ENCODE measurements around the gene MTMR12. TPM values are rescaled to one million over a fixed set of nuclear protein-coding genes. Genes with fewer than 3 reads are reported as not detected.
A peak's percentile ranks its signal among the peaks of the same experiment; 100 is the strongest.

MTMR12 gene
- total RNA-seq, 1 experiment from 2014 or later = 19.8 TPM

- Histone ChIP-seq H3K27me3 (no peaks in the 10 kb centered on the region), H3K36me3 (no peaks in the 10 kb centered on the region), H3K4me3 (no peak overlapping the region), H3K27ac (no peak overlapping the region), H3K9me3 (replicated peaks) (no peaks in the 10 kb centered on the region), H3K4me1 (peaks cover 6% of the 10 kb centered on the region; the same call in 1 of the 2 replicates)
- no peak for DNase-seq
Measured at GRCh38 chr5:32202394-32202793, 110.3 kb downstream of the MTMR12 start.

GRCh38 chr5:32201122-32201753 lies 111.5 kb downstream of the MTMR12 start:
- H3K27ac ChIP-seq = no peak overlapping the region
- DNase-seq = no peak

GRCh38 chr5:32197032-32197431 lies 115.7 kb downstream of the MTMR12 start:
- DNase-seq = no peak
- Histone ChIP-seq H3K27ac (no peak overlapping the region), H3K4me3 (no peak overlapping the region)

More at GRCh38 chr5:32201122-32201753, 111.5 kb downstream of the MTMR12 start:
- H3K9me3 ChIP-seq (replicated peaks) = no peaks in the 10 kb centered on the region
- peaks cover 6% of the 10 kb centered on the region; the same call in 1 of the 2 replicates for H3K4me1 ChIP-seq
- no peak overlapping the region for H3K4me3 ChIP-seq
- H3K36me3 ChIP-seq = no peaks in the 10 kb centered on the region
- H3K27me3 ChIP-seq = no peaks in the 10 kb centered on the region

GRCh38 chr5:32195265-32195664 lies 117.5 kb downstream of the MTMR12 start:
- Histone ChIP-seq H3K4me3 (no peak overlapping the region), H3K36me3 (no peaks in the 10 kb centered on the region), H3K9me3 (replicated peaks) (no peaks in the 10 kb centered on the region), H3K4me1 (peaks cover 14% of the 10 kb centered on the region), H3K27ac (no peak overlapping the region), H3K27me3 (no peaks in the 10 kb centered on the region)
- DNase-seq = no peak

More at GRCh38 chr5:32197032-32197431, 115.7 kb downstream of the MTMR12 start:
- Histone ChIP-seq H3K4me1 (peaks cover 19% of the 10 kb centered on the region), H3K9me3 (replicated peaks) (no peaks in the 10 kb centered on the region), H3K27me3 (no peaks in the 10 kb centered on the region), H3K36me3 (no peaks in the 10 kb centered on the region)

- no peaks in the 10 kb centered on the region for H3K36me3 ChIP-seq
- no peaks in the 10 kb centered on the region for H3K27me3 ChIP-seq
- H3K27ac ChIP-seq = 0 out of 2 replicates have a peak overlapping the region, but pooled peaks have one; percentile 0
- peaks cover 14% of the 10 kb centered on the region for H3K4me1 ChIP-seq
- DNase-seq = peak; percentile 93 to 97
- no peaks in the 10 kb centered on the region for H3K9me3 ChIP-seq (replicated peaks)
- peak overlapping the region; percentile 19 for H3K4me3 ChIP-seq
Measured at GRCh38 chr5:32193591-32193990, 119.1 kb downstream of the MTMR12 start.

- Histone ChIP-seq H3K4me1 (peaks cover 14% of the 10 kb centered on the region), H3K27me3 (no peaks in the 10 kb centered on the region), H3K4me3 (no peak overlapping the region), H3K9me3 (replicated peaks) (peaks cover 5% of the 10 kb centered on the region; the same call in 1 of the 2 replicates), H3K36me3 (no peaks in the 10 kb centered on the region), H3K27ac (no peak overlapping the region)
- peak in 1 of 2 experiments; percentile 35 for DNase-seq
Measured at GRCh38 chr5:32190095-32190494, 122.6 kb downstream of the MTMR12 start.

GRCh38 chr5:32187675-32188074 lies 125.1 kb downstream of the MTMR12 start:
- Histone ChIP-seq H3K36me3 (no peaks in the 10 kb centered on the region), H3K27ac (no peak overlapping the region), H3K4me1 (no peaks in the 10 kb centered on the region), H3K27me3 (no peaks in the 10 kb centered on the region), H3K4me3 (no peak overlapping the region), H3K9me3 (replicated peaks) (peaks cover 5% of the 10 kb centered on the region; the same call in 1 of the 2 replicates)
- DNase-seq = no peak

- H3K27ac ChIP-seq = no peak overlapping the region
- peaks cover 2% of the 10 kb centered on the region for H3K9me3 ChIP-seq (replicated peaks)
- no peak overlapping the region for H3K4me3 ChIP-seq
- H3K36me3 ChIP-seq = no peaks in the 10 kb centered on the region
- DNase-seq = no peak
- no peaks in the 10 kb centered on the region for H3K27me3 ChIP-seq
- H3K4me1 ChIP-seq = no peaks in the 10 kb centered on the region
Measured at GRCh38 chr5:32182463-32183063, 130.2 kb downstream of the MTMR12 start.

Other genes with a start within 250 kb of the MTMR12 start
- gene GOLPH3, start 138.6 kb downstream of the MTMR12 start, total RNA-seq (2014; rRNA removed; shearing (Covaris generic)) = 70.4 and 74.6 TPM in 2 replicates
- 130 and 136 TPM in 2 replicates for gene ZFR, start 131.8 kb upstream of the MTMR12 start, total RNA-seq (2014; rRNA removed; shearing (Covaris generic))

Data from SJCRH30 (cell line).